A204.1 (cell line): ENCODE results near the gene KANK3.
A peak's percentile ranks its signal among the peaks of the same experiment; 100 is the strongest.
"Not testable (repeated sequence)": the region's sequence is repeated elsewhere in the genome, so short reads cannot be mapped to it uniquely, and the experiment has no call there.

ENCODE experiments used
- FAIRE-seq: peaks from 2 replicates; lab custom pipeline; 2012; peaks lifted over from hg19 to GRCh38; lab: Jason Lieb, UNC

KANK3 gene

GRCh38 chr19:8342684-8343482, at the start of gene KANK3:
Gene KANK3, minus strand, starts transcription at chr19:8343262. Its CDS starts 5,434 bp downstream, at chr19:8337828.
- FAIRE-seq = no peak

- FAIRE-seq = no peak
Measured at GRCh38 chr19:8392017-8392591, 49.0 kb upstream of the KANK3 start.

- no peak for FAIRE-seq
Measured at GRCh38 chr19:8391198-8392016, 48.3 kb upstream of the KANK3 start.

- no peak for FAIRE-seq
Measured at GRCh38 chr19:8390617-8390981, 47.5 kb upstream of the KANK3 start.

- peak; percentile 99 for FAIRE-seq
Measured at GRCh38 chr19:8389891-8390616, 47.0 kb upstream of the KANK3 start, which contains the start of gene RAB11B. Gene RAB11B, plus strand, starts transcription at chr19:8390360. Its CDS starts 57 bp downstream, at chr19:8390417.

- FAIRE-seq = no peak
Measured at GRCh38 chr19:8388612-8388958, 45.5 kb upstream of the KANK3 start.

GRCh38 chr19:8387688-8388611, 44.9 kb upstream of the KANK3 start:
- FAIRE-seq = no peak

GRCh38 chr19:8386990-8387389, 43.9 kb upstream of the KANK3 start:
- no peak for FAIRE-seq

- not testable (repeated sequence) for FAIRE-seq
Measured at GRCh38 chr19:8386419-8386818, 43.4 kb upstream of the KANK3 start.

- FAIRE-seq = not testable (repeated sequence)
Measured at GRCh38 chr19:8385566-8385965, 42.5 kb upstream of the KANK3 start.

GRCh38 chr19:8385103-8385502, 42.0 kb upstream of the KANK3 start:
- not testable (repeated sequence) for FAIRE-seq

GRCh38 chr19:8384569-8384968, 41.5 kb upstream of the KANK3 start:
- FAIRE-seq = not testable (repeated sequence)

GRCh38 chr19:8379156-8379891, 36.3 kb upstream of the KANK3 start:
- FAIRE-seq = not testable (repeated sequence)

GRCh38 chr19:8377598-8377997, 34.5 kb upstream of the KANK3 start:
- no peak for FAIRE-seq

- FAIRE-seq = not testable (repeated sequence)
Measured at GRCh38 chr19:8376373-8376974, 33.4 kb upstream of the KANK3 start.

- FAIRE-seq = not testable (repeated sequence)
Measured at GRCh38 chr19:8375766-8376165, 32.7 kb upstream of the KANK3 start.

GRCh38 chr19:8373867-8374813, 31.1 kb upstream of the KANK3 start:
- FAIRE-seq = no peak

- no peak for FAIRE-seq
Measured at GRCh38 chr19:8371011-8371804, 28.1 kb upstream of the KANK3 start.
